Measurements from ENCODE around the gene ALK. TPM values are rescaled to one million over a fixed set of nuclear protein-coding genes. Genes with fewer than 3 reads are reported as not detected.

Gene ALK
- total and polyA plus RNA-seq, 10 of the 15 experiments (the other 5 are each of a cell fraction or from before 2014, with no cell fraction given): 0.11 TPM; not detected in 9

DNA sequence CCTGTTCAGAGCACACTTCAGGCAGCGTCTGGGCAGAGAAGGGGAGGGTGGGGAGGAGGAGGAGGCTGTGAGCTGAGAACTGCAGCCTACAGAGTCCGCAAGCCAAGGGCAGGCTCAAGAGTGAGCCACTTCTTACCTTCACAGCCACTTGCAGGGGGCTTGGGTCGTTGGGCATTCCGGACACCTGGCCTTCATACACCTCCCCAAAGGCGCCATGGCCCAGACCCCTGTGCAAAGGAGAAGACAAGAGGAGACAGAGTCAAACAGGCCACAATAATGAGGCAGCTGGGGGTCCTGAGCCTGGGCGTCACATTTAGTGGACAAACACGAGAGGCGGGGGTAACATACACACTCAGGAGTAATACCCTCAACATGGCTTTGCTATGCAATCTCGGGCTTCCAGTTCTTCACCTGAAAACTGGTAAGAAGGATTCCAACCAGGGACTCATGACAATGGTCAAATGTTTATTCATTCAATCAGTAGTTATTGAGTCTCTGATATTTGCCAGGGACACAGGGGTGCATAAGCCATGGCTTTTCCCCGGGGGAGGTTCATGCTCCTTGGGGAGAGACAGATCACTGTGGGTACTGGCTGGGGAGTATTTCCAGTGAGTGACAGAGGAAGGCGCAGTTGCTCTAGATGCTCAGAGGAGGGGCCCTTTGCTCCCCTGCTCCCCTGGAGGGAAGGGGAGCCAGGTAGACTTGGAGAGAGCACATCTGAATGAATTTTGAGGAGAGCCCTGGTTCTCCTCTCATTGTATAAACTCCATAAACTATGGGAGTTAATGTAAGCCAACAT lies 698.8 kb downstream of the ALK start (continued):
- TF ChIP-seq, protein P1, sequence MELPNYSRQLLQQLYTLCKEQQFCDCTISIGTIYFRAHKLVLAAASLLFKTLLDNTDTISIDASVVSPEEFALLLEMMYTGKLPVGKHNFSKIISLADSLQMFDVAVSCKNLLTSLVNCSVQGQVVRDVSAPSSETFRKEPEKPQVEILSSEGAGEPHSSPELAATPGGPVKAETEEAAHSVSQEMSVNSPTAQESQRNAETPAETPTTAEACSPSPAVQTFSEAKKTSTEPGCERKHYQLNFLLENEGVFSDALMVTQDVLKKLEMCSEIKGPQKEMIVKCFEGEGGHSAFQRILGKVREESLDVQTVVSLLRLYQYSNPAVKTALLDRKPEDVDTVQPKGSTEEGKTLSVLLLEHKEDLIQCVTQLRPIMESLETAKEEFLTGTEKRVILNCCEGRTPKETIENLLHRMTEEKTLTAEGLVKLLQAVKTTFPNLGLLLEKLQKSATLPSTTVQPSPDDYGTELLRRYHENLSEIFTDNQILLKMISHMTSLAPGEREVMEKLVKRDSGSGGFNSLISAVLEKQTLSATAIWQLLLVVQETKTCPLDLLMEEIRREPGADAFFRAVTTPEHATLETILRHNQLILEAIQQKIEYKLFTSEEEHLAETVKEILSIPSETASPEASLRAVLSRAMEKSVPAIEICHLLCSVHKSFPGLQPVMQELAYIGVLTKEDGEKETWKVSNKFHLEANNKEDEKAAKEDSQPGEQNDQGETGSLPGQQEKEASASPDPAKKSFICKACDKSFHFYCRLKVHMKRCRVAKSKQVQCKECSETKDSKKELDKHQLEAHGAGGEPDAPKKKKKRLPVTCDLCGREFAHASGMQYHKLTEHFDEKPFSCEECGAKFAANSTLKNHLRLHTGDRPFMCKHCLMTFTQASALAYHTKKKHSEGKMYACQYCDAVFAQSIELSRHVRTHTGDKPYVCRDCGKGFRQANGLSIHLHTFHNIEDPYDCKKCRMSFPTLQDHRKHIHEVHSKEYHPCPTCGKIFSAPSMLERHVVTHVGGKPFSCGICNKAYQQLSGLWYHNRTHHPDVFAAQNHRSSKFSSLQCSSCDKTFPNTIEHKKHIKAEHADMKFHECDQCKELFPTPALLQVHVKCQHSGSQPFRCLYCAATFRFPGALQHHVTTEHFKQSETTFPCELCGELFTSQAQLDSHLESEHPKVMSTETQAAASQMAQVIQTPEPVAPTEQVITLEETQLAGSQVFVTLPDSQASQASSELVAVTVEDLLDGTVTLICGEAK (IDR thresholded peaks at IDR 0.05; ENCODE audit: borderline replicate concordance): no peak
- TF ChIP-seq EGR1 (IDR thresholded peaks at IDR 0.05; ENCODE audit: borderline replicate concordance in 1 of 2, low read depth in 2 of 2, low read length in 2 of 2) (no peak), RELB (IDR thresholded peaks at IDR 0.05; ENCODE audit: low read depth) (no peak), NFYB (IDR thresholded peaks at IDR 0.05; ENCODE audit: insufficient read depth, low read depth, low read length) (no peak), IRF5 (IDR thresholded peaks at IDR 0.05; ENCODE audit: borderline replicate concordance) (no peak), PAX5 (IDR thresholded peaks at IDR 0.05; ENCODE audit: borderline replicate concordance, low read depth, low read length) (no peak), HDAC6 (IDR thresholded peaks at IDR 0.05; ENCODE audit: unreplicated experiment) (no peak), SREBF2 (IDR thresholded peaks at IDR 0.05; ENCODE audit: low read length) (no peak)
- TF ChIP-seq, protein P2, sequence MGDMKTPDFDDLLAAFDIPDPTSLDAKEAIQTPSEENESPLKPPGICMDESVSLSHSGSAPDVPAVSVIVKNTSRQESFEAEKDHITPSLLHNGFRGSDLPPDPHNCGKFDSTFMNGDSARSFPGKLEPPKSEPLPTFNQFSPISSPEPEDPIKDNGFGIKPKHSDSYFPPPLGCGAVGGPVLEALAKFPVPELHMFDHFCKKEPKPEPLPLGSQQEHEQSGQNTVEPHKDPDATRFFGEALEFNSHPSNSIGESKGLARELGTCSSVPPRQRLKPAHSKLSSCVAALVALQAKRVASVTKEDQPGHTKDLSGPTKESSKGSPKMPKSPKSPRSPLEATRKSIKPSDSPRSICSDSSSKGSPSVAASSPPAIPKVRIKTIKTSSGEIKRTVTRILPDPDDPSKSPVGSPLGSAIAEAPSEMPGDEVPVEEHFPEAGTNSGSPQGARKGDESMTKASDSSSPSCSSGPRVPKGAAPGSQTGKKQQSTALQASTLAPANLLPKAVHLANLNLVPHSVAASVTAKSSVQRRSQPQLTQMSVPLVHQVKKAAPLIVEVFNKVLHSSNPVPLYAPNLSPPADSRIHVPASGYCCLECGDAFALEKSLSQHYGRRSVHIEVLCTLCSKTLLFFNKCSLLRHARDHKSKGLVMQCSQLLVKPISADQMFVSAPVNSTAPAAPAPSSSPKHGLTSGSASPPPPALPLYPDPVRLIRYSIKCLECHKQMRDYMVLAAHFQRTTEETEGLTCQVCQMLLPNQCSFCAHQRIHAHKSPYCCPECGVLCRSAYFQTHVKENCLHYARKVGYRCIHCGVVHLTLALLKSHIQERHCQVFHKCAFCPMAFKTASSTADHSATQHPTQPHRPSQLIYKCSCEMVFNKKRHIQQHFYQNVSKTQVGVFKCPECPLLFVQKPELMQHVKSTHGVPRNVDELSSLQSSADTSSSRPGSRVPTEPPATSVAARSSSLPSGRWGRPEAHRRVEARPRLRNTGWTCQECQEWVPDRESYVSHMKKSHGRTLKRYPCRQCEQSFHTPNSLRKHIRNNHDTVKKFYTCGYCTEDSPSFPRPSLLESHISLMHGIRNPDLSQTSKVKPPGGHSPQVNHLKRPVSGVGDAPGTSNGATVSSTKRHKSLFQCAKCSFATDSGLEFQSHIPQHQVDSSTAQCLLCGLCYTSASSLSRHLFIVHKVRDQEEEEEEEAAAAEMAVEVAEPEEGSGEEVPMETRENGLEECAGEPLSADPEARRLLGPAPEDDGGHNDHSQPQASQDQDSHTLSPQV (IDR thresholded peaks at IDR 0.05): no peak

All from GM12878 (cell line).